ENCODE results near the gene MTCL1.
A peak's percentile ranks its signal among the peaks of the same experiment; 100 is the strongest.

Gene MTCL1

GRCh38 chr18:8699948-8700347 lies 5.4 kb upstream of the MTCL1 start:
- no peak for DNase-seq
- Mint-ChIP-seq H3K9me3 (no peaks in the 10 kb centered on the region), H3K4me3 (no peak overlapping the region), H3K36me3 (peaks cover 0 to 2% of the 10 kb centered on the region in 2 donors), H3K4me1 (peaks cover 22 to 40% of the 10 kb centered on the region in 2 donors), H3K27me3 (peaks cover 21 to 42% of the 10 kb centered on the region in 2 donors), H3K27ac (peak overlapping the region; percentile 37)
- ATAC-seq (replicated peaks): no peak

- Mint-ChIP-seq H3K36me3 (peaks cover under 1 to 2% of the 10 kb centered on the region in 2 donors), H3K4me1 (peaks cover 15 to 31% of the 10 kb centered on the region in 2 donors), H3K27ac (no peak overlapping the region), H3K27me3 (peaks cover 23 to 44% of the 10 kb centered on the region in 2 donors), H3K9me3 (no peaks in the 10 kb centered on the region), H3K4me3 (no peak overlapping the region)
- DNase-seq (no peak), ATAC-seq (replicated peaks) (no peak)
Measured at GRCh38 chr18:8701546-8702118, 3.7 kb upstream of the MTCL1 start.

GRCh38 chr18:8702668-8703067 lies 2.7 kb upstream of the MTCL1 start:
- Mint-ChIP-seq H3K36me3 (peaks cover 2 to 3% of the 10 kb centered on the region in 2 donors), H3K4me1 (peaks cover 22 to 37% of the 10 kb centered on the region in 2 donors), H3K9me3 (no peaks in the 10 kb centered on the region), H3K27ac (no peak overlapping the region), H3K4me3 (no peak overlapping the region), H3K27me3 (peaks cover 26 to 54% of the 10 kb centered on the region in 2 donors)
- DNase-seq: no peak
- no peak for ATAC-seq (replicated peaks)

GRCh38 chr18:8703092-8703709 lies 2.2 kb upstream of the MTCL1 start:
- ATAC-seq (replicated peaks) (no peak), DNase-seq (no peak)
- H3K4me3 Mint-ChIP-seq: no peak overlapping the region
- peaks cover 2 to 3% of the 10 kb centered on the region in 2 donors for H3K36me3 Mint-ChIP-seq
- H3K4me1 Mint-ChIP-seq: peaks cover 22 to 37% of the 10 kb centered on the region in 2 donors
- H3K27me3 Mint-ChIP-seq: peaks cover 26 to 59% of the 10 kb centered on the region in 2 donors
- no peak overlapping the region for H3K27ac Mint-ChIP-seq
- no peaks in the 10 kb centered on the region for H3K9me3 Mint-ChIP-seq

- peaks cover 26 to 65% of the 10 kb centered on the region in 2 donors for H3K27me3 Mint-ChIP-seq
- H3K27ac Mint-ChIP-seq: no peak overlapping the region
- H3K9me3 Mint-ChIP-seq: no peaks in the 10 kb centered on the region
- peaks cover 2 to 3% of the 10 kb centered on the region in 2 donors for H3K36me3 Mint-ChIP-seq
- DNase-seq (no peak), ATAC-seq (replicated peaks) (no peak)
- H3K4me1 Mint-ChIP-seq: peaks cover 22 to 37% of the 10 kb centered on the region in 2 donors
- peak overlapping the region; percentile 97 for H3K4me3 Mint-ChIP-seq
Measured at GRCh38 chr18:8703781-8704301, 1.5 kb upstream of the MTCL1 start.

- Mint-ChIP-seq H3K36me3 (peaks cover 2 to 3% of the 10 kb centered on the region in 2 donors), H3K27me3 (peaks cover 24 to 68% of the 10 kb centered on the region in 2 donors), H3K4me3 (peak overlapping the region; percentile 97), H3K9me3 (no peaks in the 10 kb centered on the region), H3K4me1 (peaks cover 22 to 37% of the 10 kb centered on the region in 2 donors), H3K27ac (peak overlapping the region; percentile 91)
- peak; percentile 87 to 90 for ATAC-seq (replicated peaks)
- peak; percentile 72 for DNase-seq
Measured at GRCh38 chr18:8704361-8705237, 757 bp upstream of the MTCL1 start.

GRCh38 chr18:8705961-8706790 lies 820 bp downstream of the MTCL1 start:
- H3K4me3 Mint-ChIP-seq: peak overlapping the region; percentile 92 to 95
- ATAC-seq (replicated peaks) (peak in 1 of 2 donors; percentile 0), DNase-seq (no peak)
- peaks cover 22 to 37% of the 10 kb centered on the region in 2 donors for H3K4me1 Mint-ChIP-seq
- no peak overlapping the region for H3K27ac Mint-ChIP-seq
- H3K27me3 Mint-ChIP-seq: peaks cover 20 to 65% of the 10 kb centered on the region in 2 donors
- H3K9me3 Mint-ChIP-seq: peaks cover 0 to 1% of the 10 kb centered on the region in 2 donors
- H3K36me3 Mint-ChIP-seq: peaks cover 2 to 3% of the 10 kb centered on the region in 2 donors

GRCh38 chr18:8706791-8707555 lies 1.6 kb downstream of the MTCL1 start:
- no peak for ATAC-seq (replicated peaks)
- H3K27ac Mint-ChIP-seq: peak overlapping the region; percentile 68
- peaks cover 2 to 3% of the 10 kb centered on the region in 2 donors for H3K36me3 Mint-ChIP-seq

GRCh38 chr18:8707556-8708300 lies 2.4 kb downstream of the MTCL1 start:
- H3K4me3 Mint-ChIP-seq: peak overlapping the region; percentile 92 to 95
- H3K27ac Mint-ChIP-seq: no peak overlapping the region
- H3K27me3 Mint-ChIP-seq: peaks cover 20 to 50% of the 10 kb centered on the region in 2 donors

More at GRCh38 chr18:8706791-8707555, 1.6 kb downstream of the MTCL1 start:
- DNase-seq: no peak
- Mint-ChIP-seq H3K4me1 (peaks cover 22 to 37% of the 10 kb centered on the region in 2 donors), H3K9me3 (peaks cover 0 to 1% of the 10 kb centered on the region in 2 donors), H3K4me3 (peak overlapping the region; percentile 92 to 95), H3K27me3 (peaks cover 20 to 58% of the 10 kb centered on the region in 2 donors)

GRCh38 chr18:8708670-8709069 lies 3.3 kb downstream of the MTCL1 start:
- H3K4me1 Mint-ChIP-seq: peaks cover 18 to 23% of the 10 kb centered on the region in 2 donors
- no peak overlapping the region for H3K4me3 Mint-ChIP-seq
- peaks cover 0 to 1% of the 10 kb centered on the region in 2 donors for H3K9me3 Mint-ChIP-seq
- DNase-seq (no peak), ATAC-seq (replicated peaks) (no peak)
- H3K27me3 Mint-ChIP-seq: peaks cover 10 to 41% of the 10 kb centered on the region in 2 donors
- H3K36me3 Mint-ChIP-seq: peaks cover 2 to 3% of the 10 kb centered on the region in 2 donors
- H3K27ac Mint-ChIP-seq: no peak overlapping the region

More at GRCh38 chr18:8707556-8708300, 2.4 kb downstream of the MTCL1 start:
- peaks cover 2 to 3% of the 10 kb centered on the region in 2 donors for H3K36me3 Mint-ChIP-seq
- no peak for DNase-seq
- ATAC-seq (replicated peaks): no peak
- H3K4me1 Mint-ChIP-seq: peaks cover 22 to 32% of the 10 kb centered on the region in 2 donors
- peaks cover 0 to 1% of the 10 kb centered on the region in 2 donors for H3K9me3 Mint-ChIP-seq

GRCh38 chr18:8709248-8710059 lies 4.1 kb downstream of the MTCL1 start:
- Mint-ChIP-seq H3K27ac (no peak overlapping the region), H3K27me3 (peaks cover 5 to 33% of the 10 kb centered on the region in 2 donors), H3K4me1 (peaks cover 12 to 15% of the 10 kb centered on the region in 2 donors), H3K9me3 (peaks cover 0 to 1% of the 10 kb centered on the region in 2 donors), H3K36me3 (peaks cover 2 to 9% of the 10 kb centered on the region in 2 donors), H3K4me3 (no peak overlapping the region)
- no peak for DNase-seq
- ATAC-seq (replicated peaks): no peak
